Psoas muscle (tissue), 8 donors: ENCODE data around the gene PMPCA. TPM values are rescaled to one million over a fixed set of nuclear protein-coding genes. Genes with fewer than 3 reads are reported as not detected.
A peak's percentile ranks its signal among the peaks of the same experiment; 100 is the strongest.

Experiments used
- ATAC-seq, 4 donors: fragments of 200-7000 bp; cut with Tn5 transposase; one replicate each; pipeline ENCODE4 v1.9.1; 2020; ENCODE audit warnings: moderate library complexity in 3 of 4, mild to moderate bottlenecking in 2 of 4
- DNase-seq, 2 donors: peaks; one replicate each; pipeline ENCODE4 v3.0.0-alpha.2; 2020
- H3K27ac ChIP-seq: fragments of 200-600 bp; one replicate; pipeline ENCODE4 v1.8.0; 2022
- H3K27me3 ChIP-seq, 3 donors: fragments of 200-600 bp in 1 of 3; one replicate each; pipeline versions ENCODE4 v1.6.1 to v1.8.0; 2013 to 2022; ENCODE audit warnings: low read length in 2 of 3, mild to moderate bottlenecking in 2 of 3, moderate library complexity in 1 of 3; ENCODE audit not compliant: insufficient read depth in 3 of 3
- H3K36me3 ChIP-seq, 2 donors: fragments of 200-600 bp in 1 of 2; one replicate each; pipeline versions ENCODE4 v1.6.1 to v1.8.0; 2013 to 2022; ENCODE audit warnings: low read depth in 1 of 2, mild to moderate bottlenecking in 1 of 2, moderate library complexity in 1 of 2; ENCODE audit not compliant: insufficient read depth in 1 of 2
- H3K4me1 ChIP-seq: fragments of 200-600 bp; one replicate; pipeline ENCODE4 v1.8.0; 2022
- H3K4me3 ChIP-seq: fragments of 200-600 bp; one replicate; pipeline ENCODE4 v1.8.0; 2022; ENCODE audit warnings: mild to moderate bottlenecking
- H3K9me3 ChIP-seq: fragments of 200-600 bp; one replicate; pipeline ENCODE4 v1.8.0; 2022
- CTCF ChIP-seq: fragments of 200-600 bp; IDR thresholded peaks from one replicate; pipeline ENCODE4 v1.8.0; 2022; ENCODE audit warnings: antibody characterized with exemption
- WGBS, 3 donors: extraction: QIAGEN DNeasy Blood & Tissue Kit; methylation state at CpG; one replicate each; pipeline versions ENCODE4 v1.1.6 to v1.1.7; 2013; 5-methylcytosine and 5-hydroxymethylcytosine counted together
- intact Hi-C, 2 donors: fragments of 100-400 bp; cut with DNase I; formaldehyde crosslinking; loops; one replicate each; pipeline versions ENCODE4 v1.11.0 to v1.14.2; 2022
- long read RNA-seq, 2 donors: library from polyadenylated mRNA; unstranded; transcript quantifications; one replicate each; pipeline ENCODE4 v2.0.0, GENCODE V29; 2021
- polyA plus RNA-seq, 3 donors: library from polyadenylated mRNA; stranded (reverse); fragments of 200-250 nt; gene quantifications; one replicate each; pipeline ENCODE4 v1.2.3, GENCODE V29; 2013
- total RNA-seq, 4 donors: library from RNA; stranded (reverse); fragmentation: NEBNext Ultra II Directional in 2 of 4; extraction: Animal tissue kit (Norgen Biotek cat#: 25700) in 2 of 4; gene quantifications; one replicate each; pipeline versions ENCODE4 v1.2.1 to v1.2.4, GENCODE V29; 2021 to 2023
- donor health status: healthy with polysubstance abuse.
- donor health status: DM: no; HTN: no; CAD: no; lungs with moderate emphysema.
- donor health status: Bipolar disorder and iron deficiency.
- donor health status: healthy.
- donor health status: DM: yes; HTN: yes; CAD: no.
- donor health status: DM: no; HTN: no; CAD: no.
- donor health status: DM: no; HTN: no; CAD: no.
- donor health status: DM: yes; HTN: yes; CAD: no.

PMPCA gene, protein sequence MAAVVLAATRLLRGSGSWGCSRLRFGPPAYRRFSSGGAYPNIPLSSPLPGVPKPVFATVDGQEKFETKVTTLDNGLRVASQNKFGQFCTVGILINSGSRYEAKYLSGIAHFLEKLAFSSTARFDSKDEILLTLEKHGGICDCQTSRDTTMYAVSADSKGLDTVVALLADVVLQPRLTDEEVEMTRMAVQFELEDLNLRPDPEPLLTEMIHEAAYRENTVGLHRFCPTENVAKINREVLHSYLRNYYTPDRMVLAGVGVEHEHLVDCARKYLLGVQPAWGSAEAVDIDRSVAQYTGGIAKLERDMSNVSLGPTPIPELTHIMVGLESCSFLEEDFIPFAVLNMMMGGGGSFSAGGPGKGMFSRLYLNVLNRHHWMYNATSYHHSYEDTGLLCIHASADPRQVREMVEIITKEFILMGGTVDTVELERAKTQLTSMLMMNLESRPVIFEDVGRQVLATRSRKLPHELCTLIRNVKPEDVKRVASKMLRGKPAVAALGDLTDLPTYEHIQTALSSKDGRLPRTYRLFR
- total RNA-seq, result 10 to 100 TPM; 52.4 to 68.7 (median 60.6) TPM
- polyA plus RNA-seq, result 100 to 1,000 TPM in 1 of 3 donors, 10 to 100 TPM in 2; 42.4 to 116 (median 97.5) TPM
- long read RNA-seq, donor 1, transcript PMPCA-201 (13 exons, 2,174 nt), result major isoform, 116 of 138 reads
- long read RNA-seq, donor 1, partial matches to known transcripts, result 10 of 138 reads
- long read RNA-seq, donor 1, other reads (novel, unspliced or antisense), result 11 of 138 reads
- long read RNA-seq, donor 2, transcript PMPCA-201 (13 exons, 2,174 nt), result major isoform, 133 of 167 reads
- long read RNA-seq, donor 2, partial matches to known transcripts, result 20 of 167 reads
- long read RNA-seq, donor 2, other reads (novel, unspliced or antisense), result 14 of 167 reads

- peaks cover 0 to 66% of the 10 kb centered on the region in 2 donors for H3K36me3 ChIP-seq
- peak within 1 kb of the TSS; percentile 94 for H3K27ac ChIP-seq
- DNase-seq (peak; percentile 94 to 96), ATAC-seq (peak; percentile 91 to 97 (median 92))
- no peaks in the 10 kb centered on the region for H3K27me3 ChIP-seq
- WGBS, 3 donors, result 0% methylated on average over 69 to 83 of the region's 83 CpGs
- intact Hi-C loops, result loop anchor here (5.0 kb wide), 2 partner anchors 62 to 67 kb away; no protein-coding TSS in a partner anchor
- H3K9me3 ChIP-seq, result no peaks in the 10 kb centered on the region
- H3K4me3 ChIP-seq, result peak within 1 kb of the TSS; percentile 99
- TF ChIP-seq CTCF, result no peak
- H3K4me1 ChIP-seq, result peaks cover 25% of the 10 kb centered on the region
These were observed at the start of gene PMPCA, which contains the start of gene ENTR1 for GRCh38 chr9:136410500-136411287. Gene PMPCA (plus strand): TSS chr9:136410658. CDS start chr9:136410669, 11 bp downstream. Gene ENTR1 (minus strand): TSS chr9:136410614. CDS start chr9:136410397, 217 bp downstream.

- 80 to 86% (median 84%) methylated on average over 42 to 43 of the region's 43 CpGs for WGBS, 3 donors
- no peak for TF ChIP-seq CTCF
- no peaks in the 10 kb centered on the region for H3K27me3 ChIP-seq
- DNase-seq (no peak), ATAC-seq (no peak)
- peaks cover 0 to 6% of the 10 kb centered on the region in 2 donors for H3K36me3 ChIP-seq
- no peak overlapping the region for H3K4me3 ChIP-seq
- no peak overlapping the region for H3K27ac ChIP-seq
- no peaks in the 10 kb centered on the region for H3K9me3 ChIP-seq
- intact Hi-C loops, result no loop called here
- H3K4me1 ChIP-seq, result peaks cover 12% of the 10 kb centered on the region
These were observed 49.3 kb upstream of the PMPCA start for GRCh38 chr9:136361047-136361753.

DNA sequence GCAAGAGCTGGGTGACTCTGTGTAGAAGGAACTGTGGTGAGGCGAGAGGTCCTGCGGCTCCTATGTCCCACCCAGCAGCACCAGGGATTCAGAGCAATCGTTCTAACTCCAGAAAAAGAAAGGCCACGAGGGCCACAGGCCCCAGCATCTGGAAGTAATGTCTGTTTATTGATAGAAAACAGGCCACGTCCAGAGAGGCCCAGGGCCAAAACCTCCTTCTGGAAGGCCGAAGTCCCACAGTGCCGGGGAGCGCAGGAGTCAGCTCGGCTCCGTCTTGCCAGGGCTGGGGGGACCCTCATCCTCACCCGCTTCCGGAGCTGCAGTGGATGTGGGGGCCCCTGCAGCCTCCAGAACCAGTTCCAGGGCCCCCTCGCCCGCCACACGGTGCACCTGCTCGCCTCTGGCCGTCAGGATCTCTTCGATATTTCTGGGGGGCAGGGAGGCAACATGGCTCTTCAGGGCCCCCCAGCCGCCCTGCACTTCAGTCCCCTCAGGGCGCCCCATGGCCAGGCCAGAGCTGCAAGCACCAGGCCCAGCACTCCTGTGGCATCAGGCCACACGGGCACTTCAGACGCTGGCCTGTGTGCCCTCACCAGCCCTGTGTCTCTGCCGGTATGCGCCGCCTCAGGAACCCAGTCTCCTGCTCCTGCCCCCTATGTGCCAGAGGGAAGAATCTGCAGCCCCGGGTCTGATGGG lies 48.6 kb upstream of the PMPCA start:
- TF ChIP-seq CTCF, result no peak
- intact Hi-C loops, result no loop called here
- Histone ChIP-seq H3K27ac (no peak overlapping the region), H3K4me1 (peaks cover 12% of the 10 kb centered on the region), H3K9me3 (no peaks in the 10 kb centered on the region), H3K4me3 (no peak overlapping the region), H3K36me3 (peaks cover 0 to 6% of the 10 kb centered on the region in 2 donors), H3K27me3 (no peaks in the 10 kb centered on the region)
- 81 to 84% (median 84%) methylated on average over 26 of the region's 26 CpGs for WGBS, 3 donors
- ATAC-seq (no peak), DNase-seq (no peak)
